Endothelial cell of umbilical vein (primary cell): ENCODE results near the gene ZNF565. TPM values are rescaled to one million over a fixed set of nuclear protein-coding genes. Genes with fewer than 3 reads are reported as not detected.

Source experiments
- BruUV-seq: library from RNA; stranded (reverse); fragments of 400-500 nt; replicated peaks from 2 replicates; lab custom pipeline; 2021; lab: Mats Ljungman, UMichigan
- CTCF ChIA-PET: fragments of 300-600, 350-600 bp; sonication (Branson Sonifier 250); formaldehyde crosslinking; loops from one replicate; lab custom pipeline; 2021; ENCODE audit warnings: antibody characterized with exemption, inconsistent platforms; lab: Charles Lee
- POLR2A ChIA-PET: fragments of 300-600, 350-600 bp; sonication (Branson Sonifier 250); formaldehyde crosslinking; loops from one replicate; lab custom pipeline; 2021; ENCODE audit warnings: antibody characterized with exemption, inconsistent platforms; lab: Charles Lee
- DNase-seq: peaks from one replicate; pipeline ENCODE4 v3.0.0-alpha.2; 2011; ENCODE audit warnings: low read depth, low spot score
- FAIRE-seq: peaks from 2 replicates; lab custom pipeline; 2011; peaks lifted over from hg19 to GRCh38; lab: Jason Lieb, UNC
- H2AFZ ChIP-seq: 2 replicates; pipeline ENCODE4 v1.6.0; 2012; ENCODE audit warnings: low read depth, low read length, control low read depth, inconsistent platforms
- H3K27ac ChIP-seq: 2 replicates; pipeline ENCODE4 v1.5.1; 2011; ENCODE audit warnings: low read depth, mild to moderate bottlenecking, control low read depth, low read length, moderate library complexity; ENCODE audit not compliant: insufficient read depth
- H3K27me3 ChIP-seq, 2 experiments: 2 replicates each; pipeline versions ENCODE4 v1.6.0 to v1.6.1; 2011; ENCODE audit warnings: low read length in 2 of 2, mixed read lengths in 1 of 2; ENCODE audit not compliant: control insufficient read depth in 2 of 2, insufficient read depth in 2 of 2
- H3K36me3 ChIP-seq, 2 experiments: 2 replicates in 1 of 2; 3 replicates in 1 of 2; pipeline ENCODE4 v1.5.1; 2011; ENCODE audit warnings: low read length in 2 of 2, mild to moderate bottlenecking in 1 of 2, moderate library complexity in 1 of 2; ENCODE audit not compliant: control insufficient read depth in 2 of 2, insufficient read depth in 2 of 2; ENCODE audit errors: extremely low read depth in 1 of 2
- H3K4me1 ChIP-seq: 3 replicates; pipeline ENCODE4 v1.5.1; 2011; ENCODE audit warnings: mild to moderate bottlenecking, low read length; ENCODE audit not compliant: control insufficient read depth, insufficient read depth; ENCODE audit errors: extremely low read depth
- H3K4me2 ChIP-seq: 2 replicates; pipeline ENCODE4 v1.6.1; 2011; ENCODE audit warnings: low read length, control low read depth, mixed read lengths; ENCODE audit not compliant: insufficient read depth
- H3K4me3 ChIP-seq, 3 experiments: fragments of 200-600 bp in 1 of 3; sonication (generic), shearing (Covaris generic) in 1 of 3; replicated peaks in 1 of 3; 2 replicates each; pipeline ENCODE4 v1.5.1; 2011 to 2016; ENCODE audit warnings: control low read depth in 3 of 3, low read length in 3 of 3, mild to moderate bottlenecking in 2 of 3, inconsistent platforms in 1 of 3, low read depth in 1 of 3, moderate library complexity in 1 of 3; ENCODE audit not compliant: insufficient read depth in 1 of 3
- H3K79me2 ChIP-seq: 2 replicates; pipeline ENCODE4 v1.6.0; 2012; ENCODE audit warnings: low read length, inconsistent platforms; ENCODE audit not compliant: control insufficient read depth, insufficient read depth
- H3K9ac ChIP-seq: replicated peaks from 2 replicates; pipeline ENCODE3; 2011; ENCODE audit warnings: low read length, control low read depth; ENCODE audit not compliant: insufficient read depth; ENCODE audit errors: extremely low read depth
- H3K9me1 ChIP-seq: replicated peaks from 3 replicates; pipeline ENCODE4 v1.6.0; 2011; ENCODE audit warnings: mild to moderate bottlenecking, low read length; ENCODE audit not compliant: control insufficient read depth, insufficient read depth; ENCODE audit errors: extremely low read depth
- H3K9me3 ChIP-seq: replicated peaks from 2 replicates; pipeline ENCODE4 v1.5.1; 2012; ENCODE audit warnings: low read length, inconsistent platforms; ENCODE audit not compliant: control insufficient read depth, insufficient read depth
- H4K20me1 ChIP-seq: replicated peaks from 2 replicates; pipeline ENCODE3; 2011; ENCODE audit warnings: mild to moderate bottlenecking, low read length; ENCODE audit not compliant: control insufficient read depth, insufficient read depth; ENCODE audit errors: extremely low read depth
- CTCF ChIP-seq, 2 donors: IDR thresholded peaks; 1 replicate in 1 of 2; 2 replicates in 1 of 2; pipeline ENCODE4 v1.5.1; 2011; ENCODE audit warnings: low read length in 2 of 2, mild to moderate bottlenecking in 2 of 2, moderate library complexity in 2 of 2, control low read depth in 1 of 2, inconsistent platforms in 1 of 2, low read depth in 1 of 2; ENCODE audit not compliant: insufficient read depth in 1 of 2; ENCODE audit errors: extremely low read depth in 1 of 2
- EZH2 ChIP-seq: IDR thresholded peaks from 2 replicates; pipeline ENCODE4 v1.6.1; 2012; ENCODE audit warnings: borderline replicate concordance, low read depth, mild to moderate bottlenecking, moderate library complexity, low read length, inconsistent platforms; ENCODE audit not compliant: severe bottlenecking
- GATA2 ChIP-seq: IDR thresholded peaks from 2 replicates; pipeline ENCODE4 v1.7.0; 2011; ENCODE audit warnings: low read depth, mild to moderate bottlenecking, moderate library complexity, mixed read lengths, low read length; ENCODE audit not compliant: insufficient read length, insufficient read depth
- JUN ChIP-seq: IDR thresholded peaks from 2 replicates; pipeline ENCODE4 v1.6.1; 2011; ENCODE audit warnings: borderline replicate concordance, low read depth; ENCODE audit not compliant: insufficient read length, insufficient read depth
- MAX ChIP-seq: IDR thresholded peaks from 2 replicates; pipeline ENCODE4 v1.6.1; 2011; ENCODE audit not compliant: insufficient read depth, insufficient read length
- MYC ChIP-seq: IDR thresholded peaks from one replicate; pipeline ENCODE4 v1.6.1; 2011; ENCODE audit warnings: mild to moderate bottlenecking, low read depth, low read length
- POLR2A ChIP-seq: IDR thresholded peaks from 2 replicates; pipeline ENCODE4 v1.6.1; 2012; ENCODE audit warnings: low read depth, mild to moderate bottlenecking, control low read depth, low read length
- dilution Hi-C: fragments of 300-500 bp; cut with MboI; formaldehyde crosslinking; loops from one replicate; pipeline ENCODE4 v1.15.0; 2019; ENCODE audit warnings: low sequenced_read_pairs; ENCODE audit not compliant: extremely low pct_ligation_motif_present
- intact Hi-C: fragments of 100-400 bp; cut with micrococcal nuclease; formaldehyde crosslinking; loops from one replicate; pipeline ENCODE4 v1.10.0; 2022
- polyA plus RNA-seq, 4 experiments: library from polyadenylated mRNA; depleted of rRNA in 3 of 4; stranded (reverse) in 3 of 4; unstranded in 1 of 4; fragments of >200 nt; gene quantifications; 2 replicates each; pipeline versions ENCODE4 v1.2.1 to v1.2.3, GENCODE V29; 2011 to 2012; ENCODE audit warnings: missing spikeins in 1 of 4
- total RNA-seq: library from RNA; stranded (reverse); gene quantifications from 2 replicates; pipeline ENCODE4 v1.2.3, GENCODE V29; 2021

The ZNF565 gene
- total and polyA plus RNA-seq, 2 donors (not counting 3 experiments of a cell fraction or from before 2014, with no cell fraction given): 1.4 to 3.6 TPM

DNA sequence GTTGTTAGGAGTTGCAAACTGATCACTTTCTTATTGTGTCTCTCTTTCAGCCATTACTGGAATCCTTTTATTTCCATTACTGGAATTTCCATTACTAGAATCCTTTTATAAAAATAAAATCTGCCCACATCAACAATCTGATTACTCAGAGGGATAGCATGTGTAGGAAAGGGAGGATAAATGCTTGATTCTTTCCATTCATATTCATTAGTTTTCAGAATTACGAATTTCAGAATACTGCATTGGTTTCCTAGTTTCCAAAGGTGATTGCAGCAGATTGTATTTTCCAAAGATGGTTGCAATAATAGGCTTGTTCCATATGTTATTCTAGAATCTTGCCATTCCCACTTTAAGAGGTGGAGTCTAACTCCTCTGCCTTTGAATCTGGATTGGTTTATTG is 37.6 kb upstream of the ZNF565 start:
- Histone ChIP-seq H3K4me2 (no peak overlapping the region), H4K20me1 (no peaks in the 10 kb centered on the region), H3K9me3 (no peaks in the 10 kb centered on the region), H3K9ac (no peak overlapping the region), H3K79me2 (no peaks in the 10 kb centered on the region), H3K36me3 (no peaks in the 10 kb centered on the region), H3K27ac (no peak overlapping the region), H3K4me1 (no peaks in the 10 kb centered on the region), H3K4me3 (no peak overlapping the region), H2AFZ (no peak overlapping the region), H3K27me3 (no peaks in the 10 kb centered on the region), H3K9me1 (no peaks in the 10 kb centered on the region)
- BruUV-seq: no TSS peak
- CTCF ChIA-PET: no interaction called here
- peak; percentile 35 for FAIRE-seq
- dilution Hi-C loops: no loop called here
- intact Hi-C loops: no loop called here
- TF ChIP-seq EZH2 (no peak), POLR2A (no peak), JUN (no peak), GATA2 (no peak), MYC (no peak), CTCF (IDR thresholded peaks at IDR 0.05; ENCODE audit: extremely low read depth in 1 of 2, insufficient read depth in 1 of 2, low read depth in 1 of 2, low read length in 2 of 2) (no peak), MAX (no peak)
- POLR2A ChIA-PET: no interaction called here
- DNase-seq: no peak
